Naive B cell (primary cell): ENCODE results near the gene SLC6A9. TPM values are rescaled to one million over a fixed set of nuclear protein-coding genes. Genes with fewer than 3 reads are reported as not detected.

Source experiments
- ATAC-seq, 2 donors: fragments of 150-1000 bp; cut with Tn5 transposase; 2 replicates each; pipeline ENCODE4 v1.10.0; 2021; ENCODE audit warnings: low read depth in 2 of 2, mild to moderate bottlenecking in 2 of 2, moderate library complexity in 2 of 2
- DNase-seq: peaks from one replicate; pipeline ENCODE4 v3.0.0; 2022
- H3K27ac Mint-ChIP-seq, 6 donors: one replicate each; pipeline ENCODE4 v1.8.0; 2020 to 2022; ENCODE audit warnings: mild to moderate bottlenecking in 6 of 6, mixed read lengths in 6 of 6, moderate library complexity in 5 of 6, inconsistent platforms in 2 of 6
- H3K27me3 Mint-ChIP-seq, 3 donors: one replicate each; pipeline ENCODE4 v1.8.0; 2021 to 2022; ENCODE audit warnings: mixed read lengths in 3 of 3, mild to moderate bottlenecking in 1 of 3
- H3K36me3 Mint-ChIP-seq, 2 donors: one replicate each; pipeline ENCODE4 v1.8.0; 2020 to 2022; ENCODE audit warnings: mixed read lengths in 2 of 2, inconsistent platforms in 1 of 2, mild to moderate bottlenecking in 1 of 2
- H3K4me1 Mint-ChIP-seq, 3 donors: one replicate each; pipeline ENCODE4 v1.8.0; 2020 to 2022; ENCODE audit warnings: mixed read lengths in 3 of 3, inconsistent platforms in 1 of 3, mild to moderate bottlenecking in 1 of 3, moderate library complexity in 1 of 3
- H3K4me3 Mint-ChIP-seq, 8 donors: one replicate each; pipeline ENCODE4 v1.8.0; 2020 to 2022; ENCODE audit warnings: mild to moderate bottlenecking in 8 of 8, mixed read lengths in 8 of 8, moderate library complexity in 8 of 8, inconsistent platforms in 2 of 8
- H3K9me3 Mint-ChIP-seq, 7 donors: one replicate each; pipeline ENCODE4 v1.8.0; 2020 to 2022; ENCODE audit warnings: mixed read lengths in 7 of 7, mild to moderate bottlenecking in 5 of 7, inconsistent platforms in 2 of 7, moderate library complexity in 1 of 7
- polyA plus RNA-seq, 6 donors: library from polyadenylated mRNA; unstranded; fragments of 300-500 nt; fragmentation: Illumina TruSeq; gene quantifications; one replicate each; pipeline ENCODE4 v1.2.3, GENCODE V29; 2021; ENCODE audit warnings: low read depth in 6 of 6

The SLC6A9 gene
- polyA plus RNA-seq, 6 donors from 2014 or later = not detected

DNA sequence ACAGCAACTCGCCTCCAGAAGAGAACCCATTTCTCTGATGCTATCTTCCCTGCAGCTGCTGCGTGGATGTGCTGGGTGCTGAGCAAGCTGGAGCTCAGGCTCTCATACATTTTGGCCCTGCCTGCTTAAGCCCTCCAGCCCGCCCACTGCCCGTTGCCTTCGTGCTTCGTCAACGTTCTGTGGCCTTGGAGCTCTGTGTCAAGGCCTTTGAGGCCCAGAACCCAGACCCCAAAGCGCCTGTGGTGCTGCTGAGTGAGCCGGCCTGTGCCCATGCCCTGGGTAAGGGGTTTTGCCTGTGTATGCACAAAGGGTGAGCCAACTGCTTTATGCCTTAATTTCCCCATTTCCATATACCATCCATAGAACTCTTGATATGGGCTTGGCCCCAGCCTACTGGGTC is 60.4 kb downstream of the SLC6A9 start:
- Mint-ChIP-seq H3K4me1 (peaks cover 39 to 45% (median 44%) of the 10 kb centered on the region in 3 donors), H3K36me3 (no peaks in the 10 kb centered on the region), H3K4me3 (peak overlapping the region; percentile 89 to 98 (median 96)), H3K27me3 (no peaks in the 10 kb centered on the region), H3K27ac (peak overlapping the region in 1 of 6 donors; percentile 79), H3K9me3 (no peaks in the 10 kb centered on the region)
- ATAC-seq (no peak), DNase-seq (no peak)

GRCh38 chr1:43970502-43970901 is 60.8 kb downstream of the SLC6A9 start:
- peak overlapping the region in 4 of 6 donors; percentile 11 to 92 (median 76) for H3K27ac Mint-ChIP-seq
- no peaks in the 10 kb centered on the region for H3K9me3 Mint-ChIP-seq
- peaks cover 34 to 41% (median 40%) of the 10 kb centered on the region in 3 donors for H3K4me1 Mint-ChIP-seq

GRCh38 chr1:43969746-43970466 is 61.4 kb downstream of the SLC6A9 start, which contains the start of gene DPH2:
Gene DPH2 (plus strand): TSS chr1:43970010. CDS start chr1:43970176, 166 bp downstream.
- Mint-ChIP-seq H3K27ac (peak within 1 kb of the TSS; percentile 52 to 92 (median 71)), H3K36me3 (no peaks in the 10 kb centered on the region), H3K9me3 (no peaks in the 10 kb centered on the region), H3K4me3 (peak within 1 kb of the TSS; percentile 89 to 98 (median 96)), H3K27me3 (no peaks in the 10 kb centered on the region), H3K4me1 (peaks cover 33 to 39% (median 37%) of the 10 kb centered on the region in 3 donors)
- DNase-seq (peak; percentile 91), ATAC-seq (peak; percentile 85 to 86)

More at GRCh38 chr1:43970502-43970901, 60.8 kb downstream of the SLC6A9 start:
- DNase-seq = no peak
- no peak for ATAC-seq
- H3K27me3 Mint-ChIP-seq = no peaks in the 10 kb centered on the region
- no peaks in the 10 kb centered on the region for H3K36me3 Mint-ChIP-seq
- H3K4me3 Mint-ChIP-seq = peak overlapping the region; percentile 89 to 98 (median 96)

DNA sequence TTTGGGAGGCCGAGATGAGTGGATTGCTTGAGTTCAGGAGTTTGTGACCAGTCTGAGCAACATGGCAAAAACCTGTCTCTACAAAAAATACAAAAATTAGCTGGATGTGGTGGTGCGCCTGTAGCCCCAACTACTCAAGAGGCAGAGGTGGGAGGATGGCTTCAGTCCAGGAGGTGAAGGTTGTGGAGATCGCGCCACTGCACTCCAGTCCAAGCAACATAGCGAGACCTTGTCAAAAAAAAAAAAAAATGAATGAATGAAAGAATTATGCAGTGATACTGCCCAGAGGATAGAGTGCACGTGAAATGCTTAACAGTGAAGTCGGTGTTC is 61.9 kb downstream of the SLC6A9 start:
- H3K27me3 Mint-ChIP-seq = no peaks in the 10 kb centered on the region
- ATAC-seq (no peak), DNase-seq (no peak)
- no peaks in the 10 kb centered on the region for H3K9me3 Mint-ChIP-seq
- peaks cover 32 to 38% (median 35%) of the 10 kb centered on the region in 3 donors for H3K4me1 Mint-ChIP-seq
- peak overlapping the region; percentile 89 to 98 (median 96) for H3K4me3 Mint-ChIP-seq
- H3K36me3 Mint-ChIP-seq = no peaks in the 10 kb centered on the region
- peak overlapping the region in 4 of 6 donors; percentile 4 to 77 (median 58) for H3K27ac Mint-ChIP-seq

DNA sequence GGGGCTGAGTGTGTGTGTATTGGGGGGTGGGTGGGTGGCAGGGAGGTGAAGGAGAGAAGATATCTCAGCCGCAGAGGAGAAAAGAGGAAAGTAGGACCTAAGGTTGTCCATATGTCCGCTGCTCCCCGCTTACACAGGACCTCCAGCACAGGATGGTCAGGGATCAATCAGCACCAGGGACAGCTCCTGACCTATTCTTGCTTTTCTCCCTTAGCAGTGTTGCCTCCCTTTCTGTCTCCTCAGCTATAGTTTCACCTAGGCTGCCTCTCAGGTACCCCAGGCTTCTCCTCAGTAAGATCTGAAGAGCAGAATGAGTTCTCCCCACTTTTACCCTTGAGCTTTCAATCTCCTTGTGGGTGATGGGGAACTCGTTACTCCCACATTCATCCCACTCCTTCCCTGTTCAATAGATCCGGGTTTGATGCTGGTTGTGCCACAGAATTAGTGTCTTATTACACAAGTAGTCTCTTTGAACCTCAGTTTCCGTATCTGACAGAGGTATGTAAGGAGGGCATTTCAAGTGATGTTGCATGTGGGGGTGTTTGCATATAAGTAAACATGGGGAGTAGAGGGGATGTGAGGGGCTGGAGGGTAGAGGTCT is 62.8 kb downstream of the SLC6A9 start:
- Mint-ChIP-seq H3K9me3 (no peaks in the 10 kb centered on the region), H3K36me3 (no peaks in the 10 kb centered on the region), H3K4me1 (peaks cover 24 to 29% (median 26%) of the 10 kb centered on the region in 3 donors), H3K27me3 (no peaks in the 10 kb centered on the region), H3K27ac (no peak overlapping the region), H3K4me3 (peak overlapping the region in 2 of 8 donors; percentile 3 to 28)
- DNase-seq (no peak), ATAC-seq (no peak)

GRCh38 chr1:43965316-43965715 is 65.9 kb downstream of the SLC6A9 start:
- H3K36me3 Mint-ChIP-seq = peaks cover 0 to 9% of the 10 kb centered on the region in 2 donors
- ATAC-seq (no peak), DNase-seq (no peak)
- H3K27me3 Mint-ChIP-seq = no peaks in the 10 kb centered on the region
- no peak overlapping the region for H3K4me3 Mint-ChIP-seq
- no peak overlapping the region for H3K27ac Mint-ChIP-seq
- no peaks in the 10 kb centered on the region for H3K9me3 Mint-ChIP-seq
- peaks cover 11 to 14% (median 13%) of the 10 kb centered on the region in 3 donors for H3K4me1 Mint-ChIP-seq

DNA sequence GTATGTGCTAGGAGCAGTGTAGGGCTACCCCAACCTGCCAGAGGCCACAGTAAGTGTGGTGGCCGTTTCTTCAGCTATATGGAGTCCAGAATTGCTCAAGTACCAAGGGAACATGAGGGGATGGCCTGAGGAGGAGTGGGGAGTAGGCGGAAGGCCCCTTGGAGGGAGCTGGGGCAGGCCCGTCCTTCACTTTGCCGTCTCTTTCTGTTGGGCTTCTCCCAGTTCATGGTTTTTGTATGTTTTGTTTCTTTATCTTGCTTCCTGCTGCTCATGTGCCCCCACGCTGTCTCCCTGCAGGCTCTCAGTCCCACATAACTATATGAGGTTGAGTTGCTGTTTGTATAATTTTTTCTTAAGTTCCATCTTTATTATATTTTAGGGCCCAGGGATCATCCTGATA is 67.4 kb downstream of the SLC6A9 start:
- no peak for DNase-seq
- Mint-ChIP-seq H3K4me1 (peaks cover 0 to 4% (median 0%) of the 10 kb centered on the region in 3 donors), H3K36me3 (peaks cover 0 to 13% of the 10 kb centered on the region in 2 donors), H3K27ac (no peak overlapping the region), H3K27me3 (no peaks in the 10 kb centered on the region), H3K9me3 (no peaks in the 10 kb centered on the region), H3K4me3 (no peak overlapping the region)
- no peak for ATAC-seq

DNA sequence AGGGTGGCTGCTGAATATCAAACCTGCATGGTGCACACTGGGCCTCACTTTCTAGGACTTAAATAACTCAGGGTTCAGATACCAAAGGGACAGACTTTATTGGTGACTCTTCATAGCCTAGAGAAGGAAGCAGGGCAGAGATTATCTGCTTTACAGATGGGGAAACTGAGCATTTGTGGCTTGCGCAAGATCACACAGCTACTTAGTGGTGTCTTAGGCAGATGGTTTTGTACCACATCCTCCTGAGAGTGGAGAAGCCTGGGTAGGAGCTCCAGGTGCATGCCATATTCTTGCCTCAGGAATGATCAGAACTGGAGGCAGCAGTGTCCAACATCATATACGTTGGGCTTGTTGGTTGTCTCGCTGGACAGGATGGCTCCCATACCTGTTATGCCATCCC is 68.3 kb downstream of the SLC6A9 start:
- DNase-seq (no peak), ATAC-seq (no peak)
- Mint-ChIP-seq H3K4me1 (peaks cover 0 to 3% (median 0%) of the 10 kb centered on the region in 3 donors), H3K27ac (no peak overlapping the region), H3K9me3 (no peaks in the 10 kb centered on the region), H3K36me3 (peaks cover 0 to 22% of the 10 kb centered on the region in 2 donors), H3K4me3 (no peak overlapping the region), H3K27me3 (no peaks in the 10 kb centered on the region)

DNA sequence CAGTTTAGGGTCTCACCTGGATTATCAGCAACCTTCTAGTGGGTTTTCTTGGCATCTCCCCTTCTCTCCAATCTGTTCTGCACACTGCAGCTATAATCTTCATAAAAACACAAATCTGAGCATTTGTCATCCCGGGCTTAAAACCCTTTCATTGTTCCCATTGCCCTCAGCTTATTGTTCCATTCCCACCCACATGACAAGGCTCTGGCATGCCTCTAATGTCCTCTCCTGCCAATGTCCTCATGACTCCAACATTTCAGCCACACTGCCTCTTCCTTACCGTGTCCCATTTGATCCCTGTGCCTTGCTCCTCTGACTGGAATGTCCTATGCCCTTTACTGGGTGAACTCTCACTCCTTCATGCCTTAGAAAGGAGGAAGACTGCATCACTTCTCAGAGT is 68.9 kb downstream of the SLC6A9 start:
- Mint-ChIP-seq H3K4me1 (no peaks in the 10 kb centered on the region), H3K9me3 (no peaks in the 10 kb centered on the region), H3K4me3 (no peak overlapping the region), H3K36me3 (peaks cover 0 to 27% of the 10 kb centered on the region in 2 donors), H3K27me3 (no peaks in the 10 kb centered on the region), H3K27ac (no peak overlapping the region)
- DNase-seq (no peak), ATAC-seq (no peak)

- no peaks in the 10 kb centered on the region for H3K4me1 Mint-ChIP-seq
- no peak overlapping the region for H3K4me3 Mint-ChIP-seq
- DNase-seq (no peak), ATAC-seq (no peak)
- H3K27me3 Mint-ChIP-seq = no peaks in the 10 kb centered on the region
- H3K9me3 Mint-ChIP-seq = no peaks in the 10 kb centered on the region
- H3K27ac Mint-ChIP-seq = no peak overlapping the region
- peaks cover 0 to 30% of the 10 kb centered on the region in 2 donors for H3K36me3 Mint-ChIP-seq
These were observed 69.6 kb downstream of the SLC6A9 start for GRCh38 chr1:43961692-43962091.

- Mint-ChIP-seq H3K9me3 (no peaks in the 10 kb centered on the region), H3K36me3 (peaks cover 0 to 30% of the 10 kb centered on the region in 2 donors), H3K4me3 (no peak overlapping the region), H3K27me3 (no peaks in the 10 kb centered on the region), H3K4me1 (no peaks in the 10 kb centered on the region), H3K27ac (no peak overlapping the region)
- no peak for DNase-seq
- no peak for ATAC-seq
These were observed 70.5 kb downstream of the SLC6A9 start for GRCh38 chr1:43960798-43961197.

- Mint-ChIP-seq H3K27ac (peak overlapping the region in 1 of 6 donors; percentile 22), H3K4me3 (no peak overlapping the region), H3K27me3 (no peaks in the 10 kb centered on the region), H3K4me1 (peaks cover 0 to 9% (median 0%) of the 10 kb centered on the region in 3 donors), H3K9me3 (no peaks in the 10 kb centered on the region), H3K36me3 (peaks cover 0 to 30% of the 10 kb centered on the region in 2 donors)
- no peak for ATAC-seq
- no peak for DNase-seq
These were observed 72.7 kb downstream of the SLC6A9 start for GRCh38 chr1:43958351-43959255.

DNA sequence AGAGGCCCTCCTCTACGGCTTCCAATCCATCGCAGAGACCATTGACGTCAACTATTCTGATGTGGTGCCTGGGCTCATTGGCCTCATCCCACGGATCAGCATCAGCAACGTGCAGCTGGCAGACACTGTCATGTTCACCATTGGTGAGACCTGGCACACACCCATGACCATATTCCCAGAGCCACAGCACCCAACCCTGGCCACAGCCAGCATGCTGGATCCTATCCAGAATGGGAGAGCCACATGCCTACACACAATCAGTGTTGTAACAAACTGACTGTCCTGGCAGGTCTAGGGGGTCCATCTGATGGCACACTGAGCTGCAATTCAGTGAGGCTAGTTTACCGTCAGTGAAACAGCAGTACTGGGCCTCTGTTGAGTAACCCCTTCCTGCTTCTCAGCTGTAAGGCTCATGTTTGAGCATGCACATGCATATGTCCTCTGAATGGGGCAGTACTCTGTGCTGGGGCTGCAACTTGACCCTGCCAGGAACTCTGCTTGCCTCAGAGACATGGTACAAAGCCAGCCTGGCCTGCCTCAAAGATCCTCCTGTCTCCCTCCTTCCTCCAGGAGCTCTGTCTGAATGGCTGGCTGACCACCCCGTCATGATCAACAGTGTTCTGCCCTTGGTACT is 73.7 kb downstream of the SLC6A9 start:
- H3K27ac Mint-ChIP-seq = no peak overlapping the region

More for the DNA sequence above, 73.7 kb downstream of the SLC6A9 start:
- no peak for DNase-seq
- no peaks in the 10 kb centered on the region for H3K27me3 Mint-ChIP-seq
- no peak overlapping the region for H3K4me3 Mint-ChIP-seq
- H3K4me1 Mint-ChIP-seq = peaks cover 0 to 9% (median 0%) of the 10 kb centered on the region in 3 donors
- no peak for ATAC-seq
- peaks cover 0 to 27% of the 10 kb centered on the region in 2 donors for H3K36me3 Mint-ChIP-seq
- H3K9me3 Mint-ChIP-seq = no peaks in the 10 kb centered on the region
